GM12892 (cell line): ENCODE data around the gene WNK3.

Experiments
- POLR2A ChIP-seq: IDR thresholded peaks from 2 replicates; pipeline ENCODE4 v1.6.1; 2011; ENCODE audit warnings: low read depth, low read length, control low read depth
- POLR2AphosphoS5 ChIP-seq: IDR thresholded peaks from 2 replicates; pipeline ENCODE4 v1.6.1; 2011; ENCODE audit warnings: low read depth, low read length, control low read depth

- TF ChIP-seq POLR2A (no peak), POLR2AphosphoS5 (no peak)
Observed at GRCh38 chrX:54172455-54172854, 185.4 kb downstream of the WNK3 start.
